ES-I3 (cell line): ENCODE data around the gene BHMT.
"Not testable (repeated sequence)": the region's sequence is repeated elsewhere in the genome, so short reads cannot be mapped to it uniquely, and the experiment has no call there.

Source experiments
- H3K36me3 ChIP-seq: 2 replicates; pipeline ENCODE4 v1.6.1; 2013; ENCODE audit warnings: mild to moderate bottlenecking, low read length, control low read depth, moderate library complexity; ENCODE audit not compliant: insufficient read depth
- H3K4me1 ChIP-seq: 2 replicates; pipeline ENCODE4 v1.6.1; 2013; ENCODE audit warnings: mild to moderate bottlenecking, control low read depth, low read length; ENCODE audit not compliant: insufficient read depth
- H3K9ac ChIP-seq: 2 replicates; pipeline ENCODE4 v1.6.1; 2013; ENCODE audit warnings: low read depth, mild to moderate bottlenecking, low read length, moderate library complexity
- H3K9me3 ChIP-seq: 2 replicates; pipeline ENCODE4 v1.6.1; 2013; ENCODE audit warnings: mild to moderate bottlenecking, low read length, moderate library complexity; ENCODE audit not compliant: control insufficient read depth, insufficient read depth

BHMT gene

DNA sequence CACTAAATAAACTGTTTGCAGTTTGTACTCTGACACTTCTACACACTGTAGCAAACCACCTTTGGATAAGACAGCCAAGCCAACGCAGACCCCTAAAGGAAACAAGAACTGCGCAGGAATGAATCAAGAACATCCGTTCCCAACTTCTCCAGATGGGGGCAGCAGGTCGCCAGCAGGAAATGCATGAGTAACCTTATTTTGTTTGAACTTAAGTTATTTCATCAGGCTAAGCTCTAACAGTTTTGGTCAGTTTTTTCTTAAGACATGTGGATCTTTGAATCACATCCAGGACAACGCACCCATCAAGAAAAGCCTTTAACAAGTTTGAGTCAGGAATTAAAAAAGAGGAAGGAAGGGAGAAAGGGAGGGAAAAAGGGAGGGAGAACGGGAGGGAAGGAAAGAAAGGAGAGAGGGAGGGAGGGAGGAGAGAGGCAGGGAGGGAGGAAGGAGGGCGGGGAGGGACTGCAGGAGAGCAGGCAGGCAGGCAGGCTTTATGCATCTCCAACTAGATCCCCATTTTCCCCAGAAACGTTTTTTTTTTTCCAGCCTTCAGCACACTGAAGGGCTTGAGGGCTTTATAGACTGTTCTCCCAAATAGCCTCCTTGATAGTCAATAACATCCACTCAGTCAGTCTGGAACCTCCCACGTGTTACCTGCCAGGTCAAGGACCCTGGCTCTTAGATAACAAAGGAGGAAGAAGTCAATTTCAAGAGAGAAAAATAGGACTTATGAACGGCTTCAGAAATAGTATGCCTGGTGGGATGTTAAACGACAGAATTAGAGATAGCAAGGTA, 22.2 kb downstream of the BHMT start:
- Histone ChIP-seq H3K4me1 (peaks cover 12% of the 10 kb centered on the region; the same call in 1 of the 2 replicates), H3K9me3 (no peaks in the 10 kb centered on the region), H3K36me3 (no peaks in the 10 kb centered on the region), H3K9ac (peak overlapping the region; percentile 37; the same call in 1 of the 2 replicates)

DNA sequence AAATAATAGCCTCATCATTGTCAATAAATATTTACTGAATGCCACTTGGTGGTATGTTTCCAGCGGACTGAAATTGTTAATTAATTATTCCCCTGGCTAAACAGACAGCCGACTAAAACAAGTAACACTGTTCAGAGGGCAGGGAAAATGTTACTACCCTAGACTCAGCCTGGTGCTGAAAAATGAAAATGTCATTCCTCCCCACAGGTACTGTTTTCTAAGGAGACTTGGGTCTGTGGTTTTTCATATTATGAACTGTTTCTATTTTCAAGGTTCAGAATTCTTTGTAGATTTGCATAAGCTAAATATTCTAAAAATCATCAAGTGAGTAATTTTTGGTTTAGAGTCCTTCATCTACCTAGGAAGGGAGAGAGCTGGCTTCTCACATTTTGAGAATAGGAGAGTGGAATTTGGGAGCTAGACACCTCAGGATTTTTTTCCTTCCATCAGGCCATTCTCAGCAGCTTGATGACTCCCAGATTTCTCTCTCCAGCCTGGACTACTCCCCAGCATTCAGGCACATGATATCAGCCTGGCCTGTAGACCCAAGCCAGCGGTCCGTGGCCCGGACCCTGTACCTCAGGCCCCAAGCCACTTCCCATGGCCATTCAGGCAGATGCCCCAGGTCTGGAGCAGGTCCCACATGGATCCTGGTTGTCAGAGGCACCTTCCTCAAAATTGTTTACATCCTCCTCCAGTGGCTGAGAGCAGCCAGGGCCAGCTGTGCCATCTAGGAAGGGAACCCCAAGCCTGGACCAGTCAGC, 24.4 kb downstream of the BHMT start:
- H3K9me3 ChIP-seq: no peaks in the 10 kb centered on the region
- H3K4me1 ChIP-seq: peaks cover 7% of the 10 kb centered on the region; the same call in 1 of the 2 replicates
- no peak overlapping the region for H3K9ac ChIP-seq
- no peaks in the 10 kb centered on the region for H3K36me3 ChIP-seq

DNA sequence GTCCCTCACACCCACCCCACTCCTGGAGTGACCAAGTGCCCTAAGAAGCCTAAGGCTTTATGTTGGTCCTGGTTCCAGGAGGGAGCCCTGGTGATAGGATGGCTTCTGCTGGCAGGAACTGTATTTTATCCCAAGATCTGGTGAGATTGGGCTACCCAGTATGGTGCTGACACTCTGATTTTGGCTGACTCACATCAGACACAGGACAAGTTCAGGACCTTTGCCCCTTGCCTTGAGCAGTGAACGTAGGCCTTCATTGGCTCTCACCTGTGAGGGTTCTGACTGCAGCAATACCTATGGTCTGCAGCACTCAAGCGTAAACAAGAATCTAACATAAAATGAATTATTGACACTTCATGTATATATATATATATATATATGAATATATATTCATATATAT, 25.0 kb downstream of the BHMT start:
- H3K36me3 ChIP-seq: no peaks in the 10 kb centered on the region
- peaks cover 1% of the 10 kb centered on the region; the same call in 1 of the 2 replicates for H3K4me1 ChIP-seq
- H3K9me3 ChIP-seq: 0 out of 2 replicates have a peak, but pooled peaks cover 3% of the 10 kb centered on the region
- no peak overlapping the region for H3K9ac ChIP-seq

DNA sequence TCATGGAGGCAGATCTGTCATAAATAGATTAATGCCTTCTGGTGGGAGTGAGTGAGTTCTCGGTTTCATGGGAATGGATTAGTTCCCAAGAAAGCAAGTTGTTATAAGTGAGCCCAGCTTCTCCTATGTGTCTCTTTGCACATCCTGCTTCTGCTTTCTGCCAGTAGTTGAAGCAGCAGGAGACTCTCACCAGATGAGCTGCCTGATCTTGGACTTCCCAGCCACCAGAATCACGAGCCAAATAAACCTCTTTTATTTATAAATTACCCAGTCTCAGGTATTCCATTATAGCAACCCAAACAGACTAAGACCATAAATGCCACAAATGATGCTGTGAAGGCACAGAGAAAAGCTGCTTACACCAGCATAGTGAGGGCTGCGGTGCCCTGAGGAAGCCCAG, 28.9 kb downstream of the BHMT start:
- Histone ChIP-seq H3K36me3 (no peaks in the 10 kb centered on the region), H3K9ac (no peak overlapping the region), H3K9me3 (peaks cover 3% of the 10 kb centered on the region; the same call in 1 of the 2 replicates), H3K4me1 (peaks cover 21% of the 10 kb centered on the region)

DNA sequence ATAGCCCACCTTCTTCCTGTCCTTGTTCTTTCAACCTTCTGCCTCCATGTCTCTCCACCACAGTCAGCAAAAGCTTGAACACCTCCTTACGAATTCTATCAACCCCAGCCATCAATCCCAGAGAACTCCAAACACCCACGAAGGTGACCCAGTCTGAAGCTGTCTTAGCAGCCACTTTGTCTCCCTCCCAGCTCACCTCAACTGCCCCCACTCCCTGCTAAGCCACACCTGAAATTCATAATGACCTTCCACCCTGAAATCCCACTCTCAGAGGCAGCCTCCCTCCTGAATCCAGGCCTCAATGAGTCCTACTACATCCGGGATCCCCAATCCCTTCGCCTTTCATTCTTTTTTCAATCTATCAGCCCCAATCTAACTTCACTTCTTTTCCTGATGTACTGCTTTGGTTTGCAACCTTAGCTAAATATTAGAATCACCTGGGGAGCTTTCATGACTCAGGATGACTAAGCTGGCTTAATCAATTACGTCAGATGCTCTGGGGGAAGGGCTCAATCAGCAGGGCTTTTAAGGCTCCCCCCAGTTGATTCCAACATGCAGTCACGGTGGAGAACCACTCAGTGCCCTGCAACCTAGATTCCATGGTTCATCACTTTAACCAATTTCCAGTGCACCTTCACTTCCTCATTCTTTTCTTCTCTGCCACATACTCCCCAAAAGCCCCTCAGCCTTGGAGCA, 32.2 kb downstream of the BHMT start:
- Histone ChIP-seq H3K36me3 (no peaks in the 10 kb centered on the region), H3K9me3 (peaks cover 3% of the 10 kb centered on the region; the same call in 1 of the 2 replicates), H3K9ac (no peak overlapping the region), H3K4me1 (peaks cover 29% of the 10 kb centered on the region)

DNA sequence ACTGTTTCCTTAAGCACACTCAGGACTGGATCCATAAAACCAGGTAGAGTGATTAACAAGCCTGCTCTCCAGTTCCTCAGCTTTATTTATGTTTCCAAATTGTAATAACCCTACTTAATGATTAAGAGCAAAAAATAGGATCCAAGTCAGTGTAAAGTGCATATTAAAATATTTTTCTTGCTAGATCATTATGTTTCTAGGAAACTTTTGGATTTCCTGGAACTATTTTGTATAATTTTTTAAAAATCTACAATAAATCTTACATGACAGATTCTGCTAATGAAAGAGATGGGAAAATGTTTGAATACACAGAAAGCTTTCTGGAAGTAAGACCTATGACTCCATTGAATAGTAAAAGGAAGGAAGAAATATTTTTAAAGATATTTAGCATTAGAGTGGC, 35.5 kb downstream of the BHMT start:
- peaks cover 34% of the 10 kb centered on the region for H3K4me1 ChIP-seq
- H3K36me3 ChIP-seq: no peaks in the 10 kb centered on the region
- H3K9me3 ChIP-seq: no peaks in the 10 kb centered on the region; the same call in 1 of the 2 replicates
- H3K9ac ChIP-seq: no peak overlapping the region

DNA sequence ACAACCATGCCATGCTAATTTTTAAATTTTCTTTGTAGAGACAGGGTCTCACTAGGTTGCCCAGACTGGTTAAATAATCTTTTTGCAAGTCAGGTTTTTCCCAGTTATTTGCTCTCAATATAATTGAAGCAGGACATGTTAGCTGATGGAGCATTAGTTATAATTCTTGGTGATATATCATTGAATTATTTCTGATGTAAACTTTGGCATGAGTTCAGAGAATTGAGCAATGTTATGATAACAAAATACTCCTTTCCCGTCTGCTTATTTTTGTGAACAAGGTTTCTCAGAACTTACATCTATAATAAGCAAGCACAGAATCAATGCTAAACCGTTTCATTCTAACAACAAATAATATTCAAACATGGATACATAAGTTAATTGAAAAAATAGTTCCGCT, 37.8 kb downstream of the BHMT start:
- Histone ChIP-seq H3K36me3 (no peaks in the 10 kb centered on the region), H3K9ac (no peak overlapping the region), H3K9me3 (no peaks in the 10 kb centered on the region; the same call in 1 of the 2 replicates), H3K4me1 (peaks cover 26% of the 10 kb centered on the region)

DNA sequence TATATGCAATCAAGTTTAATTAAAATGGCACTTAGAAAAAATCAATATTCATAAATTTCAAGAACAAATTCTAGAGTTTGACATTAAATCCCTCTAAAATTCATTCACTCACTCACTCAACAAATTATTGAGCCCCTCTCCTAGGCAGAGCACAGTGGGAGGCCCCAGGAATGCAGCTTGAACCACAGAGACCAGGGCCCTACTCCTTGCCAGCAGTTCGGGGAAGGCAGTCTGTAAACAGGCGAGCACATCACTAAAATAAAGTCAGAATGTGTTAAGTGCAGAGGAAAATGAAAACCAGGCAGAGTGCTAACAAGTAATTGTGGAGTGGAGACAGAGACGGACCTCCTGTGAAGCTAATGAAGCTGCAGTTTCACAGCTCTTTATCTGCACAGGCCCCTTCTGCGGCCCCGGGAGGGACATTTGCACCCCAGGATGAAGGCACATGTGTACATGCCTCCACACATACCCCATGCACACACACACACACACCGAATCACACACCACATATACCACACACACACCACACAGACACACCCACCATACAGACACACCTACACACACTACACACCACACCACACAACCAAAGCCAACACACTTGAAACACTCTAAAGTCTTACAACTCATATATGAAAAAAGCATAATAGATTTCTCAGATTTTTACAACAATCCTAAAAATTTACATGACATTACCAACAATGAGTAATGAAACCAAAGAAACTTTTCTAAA, 40.5 kb downstream of the BHMT start:
- H3K9me3 ChIP-seq: no peaks in the 10 kb centered on the region
- no peak overlapping the region for H3K9ac ChIP-seq
- no peaks in the 10 kb centered on the region for H3K36me3 ChIP-seq
- H3K4me1 ChIP-seq: peaks cover 7% of the 10 kb centered on the region

DNA sequence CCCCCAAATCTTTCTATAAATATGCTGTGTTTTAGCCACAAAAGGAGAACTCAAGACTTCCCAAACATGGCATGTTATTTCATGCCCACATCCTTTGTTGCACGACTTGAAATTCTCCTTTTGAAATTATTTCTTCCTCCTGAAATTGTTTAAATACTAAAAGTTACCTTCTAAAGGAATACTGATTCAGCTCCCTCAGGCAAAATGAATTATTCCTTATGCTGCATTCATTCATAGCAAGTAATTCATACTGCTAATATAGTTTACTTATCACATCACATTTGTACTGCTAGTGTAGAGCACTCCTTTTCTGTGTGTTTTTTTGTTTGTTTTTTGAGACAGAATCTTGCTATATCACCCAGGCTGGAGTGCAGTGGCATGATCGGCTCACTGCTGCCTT, 45.7 kb downstream of the BHMT start:
- H3K4me1 ChIP-seq: peaks cover under 1% of the 10 kb centered on the region; the same call in 1 of the 2 replicates
- H3K9me3 ChIP-seq: no peaks in the 10 kb centered on the region
- no peaks in the 10 kb centered on the region for H3K36me3 ChIP-seq
- H3K9ac ChIP-seq: no peak overlapping the region

DNA sequence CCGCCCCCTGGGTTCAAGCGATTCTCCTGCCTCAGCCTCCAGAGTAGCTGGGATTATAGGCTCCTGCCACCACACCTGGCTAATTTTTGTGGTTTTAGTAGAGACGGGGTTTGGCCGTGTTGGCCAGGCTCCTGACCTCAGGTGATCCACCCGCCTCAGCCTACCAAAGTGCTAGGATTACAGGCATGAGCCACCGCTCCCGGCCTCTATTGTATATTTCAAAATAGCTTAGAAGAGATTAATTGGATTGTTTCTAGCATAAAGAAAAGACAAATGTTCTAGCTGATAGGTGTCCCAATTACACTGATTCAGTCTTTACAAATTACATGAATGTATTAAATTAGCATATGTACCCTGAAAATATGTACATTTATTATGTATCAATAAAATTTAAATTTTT, 50.0 kb downstream of the BHMT start:
- H3K4me1 ChIP-seq, H3K36me3 ChIP-seq, H3K9ac ChIP-seq, H3K9me3 ChIP-seq: not testable (repeated sequence)

DNA sequence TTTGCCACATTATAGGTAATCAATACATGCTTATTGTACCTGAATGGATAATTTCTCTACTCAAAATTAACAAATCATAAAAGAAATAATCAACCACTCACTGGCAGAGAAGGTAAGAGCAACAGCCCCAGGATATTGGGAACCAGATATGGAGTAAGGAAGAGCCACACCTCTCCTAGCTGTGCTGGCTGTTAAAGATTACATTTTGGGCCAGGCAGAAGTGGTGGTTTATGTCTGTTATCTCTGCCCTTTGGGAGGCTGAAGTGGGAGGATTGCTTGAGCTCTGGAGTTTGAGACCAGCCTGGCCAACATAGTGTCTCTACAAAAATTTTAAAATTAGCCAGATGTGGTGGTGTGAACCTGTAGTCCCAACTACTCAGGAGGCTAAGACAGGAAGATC, 56.4 kb downstream of the BHMT start:
- H3K9me3 ChIP-seq: no peaks in the 10 kb centered on the region
- no peak overlapping the region for H3K9ac ChIP-seq
- peaks cover 10% of the 10 kb centered on the region for H3K4me1 ChIP-seq

DNA sequence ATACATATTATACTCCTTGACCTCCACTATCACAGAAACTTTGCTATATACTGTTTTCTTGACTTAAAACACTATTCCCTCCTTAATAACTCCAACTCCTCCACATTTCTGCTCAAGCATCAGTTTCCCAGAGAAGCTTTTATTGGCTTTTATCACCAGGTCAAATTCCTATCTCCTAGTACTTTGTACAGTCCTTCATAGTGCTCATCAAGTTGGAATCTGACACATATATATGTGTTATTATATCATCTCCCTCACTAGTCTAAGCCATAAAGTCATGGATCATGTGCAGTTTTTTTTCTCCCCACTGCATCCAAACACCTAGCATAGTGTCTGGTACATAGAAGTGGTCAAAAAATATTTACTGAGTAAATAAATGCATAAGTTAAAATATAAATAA, 59.1 kb downstream of the BHMT start:
- Histone ChIP-seq H3K4me1 (peaks cover 26% of the 10 kb centered on the region), H3K36me3 (no peaks in the 10 kb centered on the region), H3K9ac (no peak overlapping the region), H3K9me3 (no peaks in the 10 kb centered on the region)

More for the DNA sequence above, 56.4 kb downstream of the BHMT start:
- H3K36me3 ChIP-seq: no peaks in the 10 kb centered on the region

DNA sequence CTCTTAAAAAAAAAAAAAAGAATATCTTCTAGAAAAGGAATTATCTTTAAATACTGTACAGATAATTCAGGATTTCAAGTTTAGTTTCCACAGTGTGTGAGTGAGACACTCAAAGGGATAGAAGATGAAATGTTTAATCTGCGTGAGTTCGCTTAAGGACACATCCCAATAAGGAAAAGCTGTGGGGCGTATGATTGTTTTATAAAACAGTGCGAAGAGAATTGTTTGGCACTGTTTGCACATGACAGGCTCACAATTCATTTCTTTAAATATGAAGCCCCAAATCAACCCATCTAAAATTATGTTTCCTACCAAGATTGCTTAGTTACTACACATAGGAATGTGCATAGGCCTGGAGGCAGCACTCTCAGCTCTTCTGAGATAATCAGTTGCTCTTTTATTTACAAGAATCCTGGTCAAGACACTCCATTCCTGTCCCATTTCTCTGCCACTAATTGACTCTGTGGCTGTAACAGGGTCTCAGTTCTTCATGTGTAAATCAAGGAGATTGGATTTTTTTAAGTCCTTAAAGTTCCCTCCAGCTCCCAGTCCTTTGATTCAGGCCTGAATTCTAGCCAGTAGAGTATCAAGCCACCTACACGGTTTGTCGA, 60.1 kb downstream of the BHMT start:
- no peaks in the 10 kb centered on the region for H3K36me3 ChIP-seq
- H3K4me1 ChIP-seq: peaks cover 29% of the 10 kb centered on the region
- H3K9me3 ChIP-seq: no peaks in the 10 kb centered on the region
- no peak overlapping the region for H3K9ac ChIP-seq
